GM13976 (cell line): ENCODE measurements around the gene REXO4.

Experiments
- DNase-seq: peaks from one replicate; pipeline ENCODE4 v3.0.0; 2012; ENCODE audit warnings: low spot score
- in situ Hi-C: fragments of 300-500 bp; cut with MboI; formaldehyde crosslinking; loops from one replicate; pipeline ENCODE4 v1.12.0; 2022; ENCODE audit warnings: low sequenced_read_pairs, mixed read lengths, inconsistent platforms; ENCODE audit not compliant: unreplicated experiment
- TF ChIP-seq, protein P1 (sequence below): IDR thresholded peaks from 2 replicates; pipeline ENCODE4 v1.5.1; 2012; ENCODE audit warnings: borderline replicate concordance, mild to moderate bottlenecking; ENCODE audit not compliant: insufficient read depth; ENCODE audit errors: extremely low read depth, missing control alignments, control extremely low read depth

REXO4 gene

DNA sequence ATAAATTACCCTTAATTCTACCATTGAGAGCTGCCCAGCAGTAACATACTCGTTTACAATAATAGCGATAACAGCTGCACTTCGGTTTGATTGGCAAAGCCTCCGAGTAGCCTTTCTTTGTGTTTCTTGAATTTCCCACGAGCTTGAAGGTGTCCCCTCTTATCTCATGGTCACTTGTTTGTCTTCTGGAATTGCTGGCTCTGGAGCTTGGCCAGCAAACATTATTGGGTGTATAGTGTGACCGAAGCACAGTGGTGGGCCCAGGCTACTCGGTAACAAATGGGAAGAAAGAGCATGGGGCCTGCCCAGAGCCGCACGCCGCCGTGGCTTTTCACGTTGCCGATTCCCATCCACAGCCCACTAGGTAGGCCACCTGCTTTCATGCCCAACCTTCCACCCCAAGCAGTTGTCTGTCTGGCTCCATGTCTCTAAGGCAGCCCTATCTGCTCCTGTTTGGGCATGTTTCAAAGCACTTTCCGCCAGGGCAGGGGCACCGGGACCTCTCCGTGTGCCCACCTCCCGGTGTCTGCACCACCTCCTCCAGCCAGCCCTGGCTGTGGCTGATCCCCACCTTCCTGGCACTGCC lies 33.0 kb downstream of the REXO4 start:
- TF ChIP-seq, protein P1, sequence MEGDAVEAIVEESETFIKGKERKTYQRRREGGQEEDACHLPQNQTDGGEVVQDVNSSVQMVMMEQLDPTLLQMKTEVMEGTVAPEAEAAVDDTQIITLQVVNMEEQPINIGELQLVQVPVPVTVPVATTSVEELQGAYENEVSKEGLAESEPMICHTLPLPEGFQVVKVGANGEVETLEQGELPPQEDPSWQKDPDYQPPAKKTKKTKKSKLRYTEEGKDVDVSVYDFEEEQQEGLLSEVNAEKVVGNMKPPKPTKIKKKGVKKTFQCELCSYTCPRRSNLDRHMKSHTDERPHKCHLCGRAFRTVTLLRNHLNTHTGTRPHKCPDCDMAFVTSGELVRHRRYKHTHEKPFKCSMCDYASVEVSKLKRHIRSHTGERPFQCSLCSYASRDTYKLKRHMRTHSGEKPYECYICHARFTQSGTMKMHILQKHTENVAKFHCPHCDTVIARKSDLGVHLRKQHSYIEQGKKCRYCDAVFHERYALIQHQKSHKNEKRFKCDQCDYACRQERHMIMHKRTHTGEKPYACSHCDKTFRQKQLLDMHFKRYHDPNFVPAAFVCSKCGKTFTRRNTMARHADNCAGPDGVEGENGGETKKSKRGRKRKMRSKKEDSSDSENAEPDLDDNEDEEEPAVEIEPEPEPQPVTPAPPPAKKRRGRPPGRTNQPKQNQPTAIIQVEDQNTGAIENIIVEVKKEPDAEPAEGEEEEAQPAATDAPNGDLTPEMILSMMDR: no peak
- DNase-seq: no peak
- in situ Hi-C loops: no loop called here

DNA sequence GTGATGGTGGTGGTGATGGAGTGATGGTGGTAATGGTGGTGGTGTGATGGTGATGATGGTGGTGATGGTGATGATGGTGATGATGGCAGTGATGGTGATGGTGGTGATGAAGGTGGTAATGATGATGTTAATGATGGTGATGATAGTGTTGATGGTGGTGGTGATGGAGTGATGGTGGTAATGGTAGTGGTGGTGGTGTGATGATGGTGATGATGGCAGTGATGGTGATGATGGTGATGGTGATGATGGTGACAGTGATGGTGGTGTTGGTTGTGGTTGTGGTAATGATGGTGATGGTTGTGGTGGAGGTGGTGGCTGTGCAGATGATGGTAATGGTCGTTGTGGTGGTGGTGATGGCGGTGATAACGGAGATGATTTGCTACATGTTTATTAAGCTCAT lies 34.4 kb downstream of the REXO4 start:
- TF ChIP-seq, protein P1: no peak
- in situ Hi-C loops: no loop called here
- no peak for DNase-seq

DNA sequence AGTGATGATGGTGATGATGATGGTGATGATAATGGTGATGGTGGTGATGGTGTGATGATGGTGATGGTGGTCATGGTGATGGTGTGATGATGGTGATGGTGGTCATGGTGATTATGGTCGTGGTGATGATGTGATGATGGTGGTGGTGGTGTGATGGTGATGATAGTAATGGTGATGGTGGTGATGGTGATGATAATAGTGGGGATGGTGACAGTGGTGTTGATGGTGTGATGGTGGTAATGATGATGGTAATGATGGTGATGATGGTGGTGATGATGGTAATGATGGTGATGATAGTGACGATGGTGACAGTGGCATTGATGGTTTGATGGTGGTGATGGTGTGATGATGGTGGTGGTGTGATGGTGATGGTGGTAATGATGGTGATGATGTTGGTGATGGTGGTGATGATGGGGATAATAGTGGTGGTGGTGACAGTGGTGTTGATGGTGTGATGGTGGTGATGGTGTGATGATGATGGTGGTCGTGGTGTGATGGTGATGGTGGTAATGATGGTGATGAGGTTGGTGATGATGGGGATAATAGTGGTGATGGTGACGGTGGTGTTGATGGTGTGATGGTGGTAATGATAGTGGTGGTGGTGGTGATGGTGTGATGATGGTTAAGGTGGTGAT lies 35.2 kb downstream of the REXO4 start:
- TF ChIP-seq, protein P1: no peak
- in situ Hi-C loops: no loop called here
- DNase-seq: no peak

DNA sequence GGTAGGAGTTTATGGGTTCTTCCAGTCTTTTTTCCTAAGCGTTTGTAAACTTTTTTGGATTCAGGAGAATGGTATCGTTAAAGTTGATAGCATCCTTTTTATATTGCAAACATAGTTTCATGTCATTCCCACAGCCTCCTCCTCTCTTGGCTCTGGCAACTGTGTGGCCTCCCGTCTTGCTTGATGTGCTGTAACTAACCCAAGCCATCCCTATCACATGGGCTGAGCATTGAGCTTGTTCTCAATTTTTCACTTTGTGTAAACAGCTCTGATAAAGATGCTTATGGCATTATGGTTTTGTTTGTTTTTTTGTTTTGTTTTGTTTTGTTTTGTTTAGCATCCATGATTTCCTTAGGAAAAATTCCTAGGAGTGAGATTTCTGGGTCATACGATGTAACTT lies 37.1 kb downstream of the REXO4 start:
- no peak for DNase-seq
- TF ChIP-seq, protein P1: no peak
- in situ Hi-C loops: no loop called here

DNA sequence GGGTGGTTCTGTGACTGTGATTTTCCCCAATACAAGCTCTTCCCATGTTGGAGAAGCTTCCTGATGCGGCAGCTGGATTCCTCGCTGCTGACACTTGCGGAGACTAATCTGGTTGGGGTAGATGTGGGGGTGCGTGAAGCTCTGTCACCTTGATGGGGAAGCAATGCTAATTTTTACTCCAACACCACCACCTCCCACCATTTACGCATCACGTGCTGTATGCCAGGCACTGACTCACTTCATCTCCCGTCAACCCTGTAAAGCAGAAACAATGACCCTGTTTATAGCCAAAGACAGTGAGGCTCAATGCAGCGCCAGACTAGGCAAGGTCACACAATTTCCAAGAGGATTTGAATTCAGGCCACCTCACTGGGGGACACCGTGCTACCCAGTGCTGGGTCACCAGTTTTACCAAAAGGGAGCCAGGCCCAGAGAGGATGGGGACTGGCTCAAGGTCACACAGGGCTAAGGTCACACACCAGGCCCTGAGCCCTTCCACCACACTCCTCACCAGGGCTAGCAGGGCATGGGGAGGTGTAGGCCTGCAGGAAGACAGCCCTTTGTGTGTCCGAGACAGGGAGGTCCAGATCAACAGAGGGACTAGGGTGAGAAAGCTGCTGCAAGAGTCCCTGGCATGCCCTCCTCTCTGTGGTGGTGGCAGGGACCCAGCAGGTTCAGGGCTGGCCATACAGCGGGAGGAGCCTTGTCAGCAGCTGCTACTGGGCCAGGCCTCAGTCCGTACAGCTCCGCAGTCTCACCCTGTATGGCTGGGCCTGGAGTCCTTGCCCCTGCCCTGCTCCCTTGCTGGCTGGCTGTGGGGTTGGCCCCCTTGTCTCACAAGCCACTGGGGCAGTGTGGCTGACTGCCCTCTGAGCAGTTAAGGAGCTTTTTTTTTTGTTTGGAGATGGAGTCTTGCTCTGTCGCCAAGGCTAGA lies 38.4 kb downstream of the REXO4 start:
- in situ Hi-C loops: no loop called here
- TF ChIP-seq, protein P1: no peak
- no peak for DNase-seq

DNA sequence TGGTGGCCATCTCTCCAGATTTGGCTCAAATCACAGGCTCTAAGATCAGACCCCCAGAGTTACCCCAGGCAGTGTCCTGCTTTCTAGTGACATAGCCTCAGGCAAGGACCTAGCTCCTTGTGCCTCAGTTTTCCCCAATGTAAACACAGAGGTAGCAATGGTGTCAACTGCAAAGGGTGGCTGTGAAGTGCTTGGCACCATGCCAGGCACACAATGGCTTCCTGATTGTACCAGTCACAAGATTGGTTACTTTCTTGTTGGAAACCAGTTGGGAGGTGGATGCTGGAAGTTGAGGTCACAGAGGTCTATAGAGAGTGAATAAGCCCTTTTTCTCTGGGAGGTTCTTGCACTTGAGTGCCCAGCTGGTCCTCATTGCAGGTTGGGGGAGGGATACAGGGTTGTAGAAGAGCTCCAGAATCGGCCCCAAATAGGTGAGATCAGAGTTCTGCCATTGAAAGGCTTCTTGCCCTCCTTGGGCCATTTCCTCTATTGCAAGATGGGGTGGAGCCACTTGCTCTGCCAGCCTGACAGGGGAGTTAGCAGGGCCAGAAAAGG lies 39.3 kb downstream of the REXO4 start:
- in situ Hi-C loops: no loop called here
- no peak for DNase-seq
- TF ChIP-seq, protein P1: no peak
